IPS-15b (cell line): Measurements from ENCODE around the gene DALRD3.

Source experiments
- H3K27me3 ChIP-seq: one replicate; pipeline ENCODE4 v1.6.1; 2013; ENCODE audit warnings: low read length; ENCODE audit not compliant: control insufficient read depth, insufficient read depth
- H3K36me3 ChIP-seq: one replicate; pipeline ENCODE4 v1.6.1; 2013; ENCODE audit warnings: low read length; ENCODE audit not compliant: control insufficient read depth, insufficient read depth
- H3K4me1 ChIP-seq: one replicate; pipeline ENCODE4 v1.6.1; 2013; ENCODE audit warnings: mild to moderate bottlenecking, low read length; ENCODE audit not compliant: control insufficient read depth, insufficient read depth
- H3K4me3 ChIP-seq: one replicate; pipeline ENCODE4 v1.5.1; 2013; ENCODE audit warnings: low read depth, low read length
- H3K9ac ChIP-seq: one replicate; pipeline ENCODE4 v1.6.1; 2013; ENCODE audit warnings: low read depth, mild to moderate bottlenecking, low read length
- H3K9me3 ChIP-seq: one replicate; pipeline ENCODE4 v1.6.1; 2013; ENCODE audit warnings: mild to moderate bottlenecking, low read length; ENCODE audit not compliant: control insufficient read depth, insufficient read depth

The DALRD3 gene

DNA sequence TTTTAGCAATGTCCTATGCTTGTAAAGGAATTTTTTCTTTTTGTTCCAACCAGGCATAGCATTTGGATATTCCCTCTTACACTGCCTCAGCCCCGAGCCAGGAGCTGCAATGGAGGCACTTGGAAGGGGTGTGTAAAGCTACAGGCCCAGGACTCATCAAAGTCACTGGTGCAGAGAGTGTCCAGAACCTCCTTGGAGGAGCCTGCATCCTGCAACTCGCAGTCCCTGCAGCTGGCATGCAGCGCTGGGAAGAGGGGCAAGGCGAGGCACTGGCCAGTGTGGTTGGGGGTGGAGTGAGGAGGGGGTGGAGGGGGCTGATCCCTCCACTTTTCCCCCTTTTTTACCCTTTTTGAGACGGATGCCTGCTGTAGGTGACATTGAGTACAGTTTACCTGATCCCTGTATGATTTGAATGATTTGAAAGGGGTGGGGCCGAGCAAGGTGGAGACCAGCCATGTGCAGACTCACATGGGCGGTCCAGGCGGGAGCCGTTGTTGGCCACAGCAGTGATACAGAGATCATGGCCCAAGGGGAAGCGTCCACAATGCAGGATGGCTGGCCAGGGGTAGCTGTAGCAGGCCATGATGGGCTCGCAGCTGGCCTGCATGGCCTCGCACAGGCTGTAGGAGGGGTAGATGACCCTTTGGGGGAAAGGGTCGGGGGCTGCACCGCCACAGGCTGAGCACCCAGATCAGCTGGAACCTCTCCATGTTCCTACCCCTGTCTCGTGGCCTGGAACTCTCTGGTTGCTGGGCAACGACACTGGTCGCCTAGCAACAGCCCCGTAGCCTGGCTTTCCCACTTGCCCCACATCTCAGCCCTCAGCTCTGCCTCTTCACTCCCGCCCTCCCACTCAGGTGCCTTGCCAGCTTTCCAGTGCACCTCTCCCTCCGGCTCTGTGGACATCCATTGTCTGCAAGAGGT, 20.4 kb downstream of the DALRD3 start:
- no peaks in the 10 kb centered on the region for H3K36me3 ChIP-seq
- H3K27me3 ChIP-seq, result no peaks in the 10 kb centered on the region
- H3K4me3 ChIP-seq, result no peak overlapping the region
- H3K4me1 ChIP-seq, result peaks cover 11% of the 10 kb centered on the region
- no peak overlapping the region for H3K9ac ChIP-seq
- no peaks in the 10 kb centered on the region for H3K9me3 ChIP-seq

DNA sequence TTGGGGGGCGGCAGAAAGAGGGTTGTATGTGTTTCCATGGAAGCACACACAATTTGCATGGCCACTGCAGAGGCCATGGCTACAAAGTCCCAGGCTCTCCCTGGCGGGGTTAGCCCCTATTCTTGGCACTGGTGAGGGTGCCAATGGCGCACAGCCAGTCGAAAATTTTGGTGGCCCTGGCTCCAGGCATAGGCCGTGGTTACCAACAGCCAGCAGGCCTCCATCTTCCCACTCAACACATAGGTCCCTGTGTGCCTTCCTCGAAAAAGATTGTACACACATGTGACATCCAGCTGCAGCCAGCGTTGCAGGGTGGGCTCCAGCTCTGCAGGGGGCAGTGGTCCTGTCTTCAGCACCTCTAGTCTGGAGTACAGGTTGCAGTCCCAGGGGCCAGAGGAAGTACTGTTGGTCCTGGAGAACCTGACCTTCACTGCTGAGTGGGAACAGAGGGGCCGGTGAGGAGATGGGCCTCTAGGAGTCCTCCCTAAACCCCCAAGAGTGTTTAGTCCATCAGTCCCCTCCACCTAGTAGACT, 21.2 kb downstream of the DALRD3 start:
- Histone ChIP-seq H3K36me3 (no peaks in the 10 kb centered on the region), H3K4me1 (peaks cover 11% of the 10 kb centered on the region), H3K9me3 (no peaks in the 10 kb centered on the region)

DNA sequence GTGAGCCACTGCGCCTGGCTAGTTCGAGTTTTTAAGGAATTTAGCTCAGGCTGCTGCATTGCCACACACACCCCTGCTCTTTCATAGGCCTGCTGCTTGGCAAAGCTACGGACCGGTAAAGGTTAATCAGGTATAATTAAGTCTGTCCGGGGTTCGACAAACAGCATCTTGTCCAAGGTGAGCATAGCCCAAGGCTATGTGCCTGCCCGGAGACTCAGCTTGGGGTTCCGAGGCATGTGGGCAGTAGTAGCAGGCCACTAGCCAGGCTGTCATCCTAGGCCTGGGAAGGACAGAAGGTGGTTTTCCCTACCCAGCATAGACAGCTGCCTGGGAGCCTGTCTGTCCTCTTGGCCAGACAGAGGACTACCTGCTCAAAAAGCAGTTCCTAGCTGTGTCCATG, 21.7 kb downstream of the DALRD3 start:
- H3K27me3 ChIP-seq, result no peaks in the 10 kb centered on the region
- H3K9me3 ChIP-seq, result no peaks in the 10 kb centered on the region
- H3K36me3 ChIP-seq, result no peaks in the 10 kb centered on the region
- no peak overlapping the region for H3K9ac ChIP-seq
- no peak overlapping the region for H3K4me3 ChIP-seq
- H3K4me1 ChIP-seq, result peaks cover 11% of the 10 kb centered on the region

More for the DNA sequence above, 21.2 kb downstream of the DALRD3 start:
- no peaks in the 10 kb centered on the region for H3K27me3 ChIP-seq
- no peak overlapping the region for H3K9ac ChIP-seq
- H3K4me3 ChIP-seq, result no peak overlapping the region

DNA sequence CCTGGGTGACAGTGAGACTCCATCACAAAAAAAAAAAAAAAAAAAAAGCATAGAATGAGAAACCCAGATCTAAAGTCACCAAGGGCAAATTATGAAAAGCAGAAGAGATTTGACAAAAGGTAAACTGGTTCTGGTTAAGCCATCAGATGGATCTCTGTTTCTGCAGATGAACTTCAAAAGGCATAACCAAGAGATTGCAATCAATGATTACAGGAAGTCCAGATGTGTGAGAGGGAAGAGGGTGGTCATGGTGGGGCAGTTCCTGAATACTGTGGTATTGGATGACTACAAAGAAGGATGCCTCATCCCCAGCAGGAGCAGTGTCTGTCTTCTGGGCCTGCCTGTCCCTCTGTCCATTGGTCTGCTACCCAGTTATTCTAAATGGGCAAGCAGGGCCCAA, 24.5 kb downstream of the DALRD3 start:
- no peaks in the 10 kb centered on the region for H3K27me3 ChIP-seq
- H3K36me3 ChIP-seq, result no peaks in the 10 kb centered on the region

DNA sequence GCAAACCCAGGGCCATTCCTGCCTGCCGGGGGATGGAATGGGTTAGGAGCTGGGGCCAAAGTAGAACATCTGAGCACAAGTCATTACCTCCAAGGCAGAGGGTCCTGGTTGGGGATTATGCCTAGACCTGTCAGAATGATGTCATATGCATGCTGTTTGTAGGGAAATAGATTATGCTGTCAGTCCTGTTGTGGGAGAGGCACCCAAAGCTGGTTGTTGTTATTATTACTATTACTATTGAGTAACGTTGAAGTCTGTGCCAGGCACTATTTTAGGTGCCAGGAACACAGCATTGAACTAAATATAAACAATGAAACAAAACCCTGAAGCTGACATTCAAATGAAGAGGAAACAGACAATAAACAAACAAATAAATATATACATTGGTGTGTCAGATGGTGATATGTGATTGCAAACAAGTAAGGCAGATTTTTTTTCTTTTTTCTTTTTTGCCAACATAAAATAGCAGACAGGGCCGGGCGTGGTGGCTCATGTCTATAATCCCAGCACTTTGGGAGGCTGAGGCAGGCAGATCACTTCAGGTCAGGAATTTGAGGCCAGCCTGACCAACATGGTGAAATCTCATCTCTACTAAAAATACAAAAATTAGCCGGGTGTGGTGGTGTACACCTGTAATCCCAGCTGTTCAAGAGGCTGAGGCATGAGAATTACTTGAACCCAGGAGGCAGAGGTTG, 26.4 kb downstream of the DALRD3 start:
- no peaks in the 10 kb centered on the region for H3K36me3 ChIP-seq
- peaks cover 10% of the 10 kb centered on the region for H3K4me1 ChIP-seq
- no peak overlapping the region for H3K9ac ChIP-seq
- H3K27me3 ChIP-seq, result no peaks in the 10 kb centered on the region
- H3K9me3 ChIP-seq, result no peaks in the 10 kb centered on the region
- H3K4me3 ChIP-seq, result no peak overlapping the region

More for the DNA sequence above, 24.5 kb downstream of the DALRD3 start:
- H3K9me3 ChIP-seq, result no peaks in the 10 kb centered on the region
- no peak overlapping the region for H3K4me3 ChIP-seq
- peaks cover 10% of the 10 kb centered on the region for H3K4me1 ChIP-seq
- H3K9ac ChIP-seq, result no peak overlapping the region

DNA sequence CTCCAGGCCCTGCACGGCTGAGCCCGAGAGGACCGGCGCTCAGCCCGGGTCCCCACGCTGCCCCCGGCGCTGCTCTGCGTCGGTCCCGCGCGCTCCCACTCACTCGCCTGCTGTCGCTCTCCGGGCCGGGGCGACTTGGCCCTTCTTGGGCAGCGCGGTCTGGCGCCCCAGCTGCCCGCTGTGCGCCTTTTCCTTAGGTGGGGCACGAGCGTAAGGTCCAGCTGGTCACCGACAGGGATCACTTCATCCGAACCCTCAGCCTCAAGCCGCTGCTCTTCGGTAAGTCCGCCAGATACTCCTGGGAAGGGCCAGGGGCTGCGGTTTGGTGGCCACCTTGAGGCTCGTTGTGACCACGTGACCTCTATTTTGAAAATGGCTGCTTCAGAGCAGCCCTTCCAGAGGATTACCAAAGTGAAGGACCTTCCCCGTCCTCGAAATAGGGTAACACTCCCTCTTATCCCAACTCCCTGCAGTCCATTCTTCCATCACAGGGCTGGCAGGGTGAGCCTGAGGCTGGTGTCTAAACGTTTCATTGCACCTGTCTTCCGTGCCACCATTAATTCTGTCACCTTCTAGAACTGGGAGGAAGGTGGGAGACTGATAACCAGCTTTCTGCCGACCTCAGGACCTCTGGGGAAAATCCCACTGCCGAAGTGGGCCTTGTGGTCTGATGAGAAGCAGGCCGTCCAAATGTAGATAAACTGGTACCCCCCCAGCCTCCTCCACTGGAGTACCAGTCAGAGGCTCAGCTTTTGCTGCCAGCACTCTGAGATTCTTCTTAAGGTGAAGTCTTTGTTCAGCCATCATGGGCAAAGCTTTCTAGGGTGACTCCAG, 27.5 kb downstream of the DALRD3 start:
- H3K36me3 ChIP-seq, result peaks cover 2% of the 10 kb centered on the region
- peaks cover 10% of the 10 kb centered on the region for H3K4me1 ChIP-seq
- no peaks in the 10 kb centered on the region for H3K9me3 ChIP-seq
- peak overlapping the region; percentile 95 for H3K4me3 ChIP-seq
- no peaks in the 10 kb centered on the region for H3K27me3 ChIP-seq
- peak overlapping the region; percentile 66 for H3K9ac ChIP-seq

DNA sequence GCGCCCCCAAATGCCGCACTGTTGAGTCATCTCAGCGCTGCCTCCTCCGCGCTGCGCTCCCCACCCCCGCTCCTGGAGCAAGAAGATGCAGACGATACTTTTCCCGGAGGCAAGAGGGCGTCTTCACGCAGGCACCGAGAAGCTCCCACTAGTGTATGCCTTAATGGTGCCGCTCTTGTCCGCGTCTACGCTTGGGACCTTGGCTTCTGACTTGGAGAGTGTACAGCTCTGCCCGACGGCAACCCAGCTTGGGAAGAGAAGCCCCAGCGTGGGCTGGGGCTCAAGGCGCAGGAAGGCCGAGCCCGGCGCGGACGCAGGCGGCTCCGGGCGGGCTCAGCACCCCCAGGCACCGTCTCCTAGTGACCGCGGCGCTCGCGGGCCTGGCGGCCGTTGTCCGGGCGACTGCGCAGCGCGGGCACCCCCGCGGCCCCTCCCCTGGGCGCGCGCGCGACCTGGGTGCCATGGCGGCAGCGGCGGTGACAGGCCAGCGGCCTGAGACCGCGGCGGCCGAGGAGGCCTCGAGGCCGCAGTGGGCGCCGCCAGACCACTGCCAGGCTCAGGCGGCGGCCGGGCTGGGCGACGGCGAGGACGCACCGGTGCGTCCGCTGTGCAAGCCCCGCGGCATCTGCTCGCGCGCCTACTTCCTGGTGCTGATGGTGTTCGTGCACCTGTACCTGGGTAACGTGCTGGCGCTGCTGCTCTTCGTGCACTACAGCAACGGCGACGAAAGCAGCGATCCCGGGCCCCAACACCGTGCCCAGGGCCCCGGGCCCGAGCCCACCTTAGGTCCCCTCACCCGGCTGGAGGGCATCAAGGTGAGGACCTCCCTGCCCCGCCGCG, 28.4 kb downstream of the DALRD3 start, which contains the start of gene P4HTM:
TSS of gene P4HTM (plus strand) at position 446 of the 840 bp plus-strand sequence. CDS start at position 462, 16 bp downstream.
- Histone ChIP-seq H3K9ac (peak within 1 kb of the TSS; percentile 97), H3K4me1 (peaks cover 10% of the 10 kb centered on the region), H3K36me3 (peaks cover 4% of the 10 kb centered on the region), H3K4me3 (peak within 1 kb of the TSS; percentile 95), H3K9me3 (no peaks in the 10 kb centered on the region), H3K27me3 (no peaks in the 10 kb centered on the region)

DNA sequence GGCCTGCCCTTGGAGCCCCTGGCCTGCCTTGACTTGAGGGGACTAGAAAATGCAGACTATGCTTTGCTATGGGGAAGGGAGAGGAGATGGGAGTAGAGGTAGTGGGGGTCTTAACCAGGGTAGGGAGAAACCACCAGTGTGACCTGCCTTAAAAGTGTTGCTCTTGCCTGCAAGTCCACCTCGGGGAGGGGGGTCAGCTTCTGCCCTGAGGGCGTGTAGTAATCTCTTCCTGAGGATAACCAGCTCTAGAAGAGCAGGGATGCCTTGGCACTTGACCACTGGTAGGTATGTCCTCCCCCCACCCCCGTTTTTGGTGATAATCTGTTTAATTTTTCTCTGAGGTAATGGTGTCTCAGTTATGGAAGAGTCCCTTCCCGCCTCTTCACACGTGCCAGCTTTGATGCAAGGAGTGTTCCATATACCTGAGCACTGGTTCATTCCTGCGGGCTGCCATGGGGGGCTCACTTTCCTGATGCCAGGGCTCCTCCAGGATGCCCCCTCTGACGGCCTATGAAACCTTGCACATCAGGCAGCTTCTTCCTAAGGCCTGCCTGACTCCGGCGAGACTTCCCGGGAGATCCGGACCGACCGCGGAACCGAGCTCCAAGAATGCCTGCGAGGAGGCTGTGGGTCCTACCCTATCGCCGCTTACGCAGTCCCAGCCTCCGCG, 29.1 kb downstream of the DALRD3 start:
- H3K9me3 ChIP-seq, result no peaks in the 10 kb centered on the region
- peaks cover 10% of the 10 kb centered on the region for H3K4me1 ChIP-seq
- peak overlapping the region; percentile 95 for H3K4me3 ChIP-seq
- no peaks in the 10 kb centered on the region for H3K27me3 ChIP-seq
- peak overlapping the region; percentile 97 for H3K9ac ChIP-seq
- peaks cover 4% of the 10 kb centered on the region for H3K36me3 ChIP-seq

DNA sequence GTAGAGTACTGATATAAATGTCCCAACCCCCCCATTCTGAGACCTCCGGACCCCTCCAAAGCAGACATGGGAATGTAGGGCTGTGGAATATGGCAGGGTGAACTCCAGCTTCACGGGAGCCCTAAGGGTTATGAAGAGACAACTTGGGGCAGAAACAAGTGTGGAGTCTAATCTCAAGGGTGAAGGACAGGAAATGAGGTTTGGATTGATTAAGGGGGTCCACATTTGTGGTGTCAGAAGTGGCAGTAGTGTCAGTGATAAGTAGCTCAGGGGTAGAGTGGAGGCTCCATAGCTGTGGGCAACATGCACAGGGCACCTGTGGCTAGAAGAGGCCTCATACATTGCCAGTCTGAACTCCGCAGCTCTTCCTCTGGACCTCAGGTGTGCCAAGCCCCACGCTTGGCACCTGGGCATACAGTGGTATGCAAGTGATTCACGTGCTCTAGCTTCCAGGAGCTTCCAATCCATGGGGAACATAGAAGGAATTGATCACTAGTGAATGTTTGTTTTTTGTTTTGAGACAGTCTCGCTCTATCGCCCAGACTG, 32.5 kb downstream of the DALRD3 start:
- Histone ChIP-seq H3K4me1 (peaks cover 4% of the 10 kb centered on the region), H3K27me3 (no peaks in the 10 kb centered on the region), H3K36me3 (peaks cover 18% of the 10 kb centered on the region), H3K9me3 (no peaks in the 10 kb centered on the region), H3K4me3 (no peak overlapping the region), H3K9ac (no peak overlapping the region)

DNA sequence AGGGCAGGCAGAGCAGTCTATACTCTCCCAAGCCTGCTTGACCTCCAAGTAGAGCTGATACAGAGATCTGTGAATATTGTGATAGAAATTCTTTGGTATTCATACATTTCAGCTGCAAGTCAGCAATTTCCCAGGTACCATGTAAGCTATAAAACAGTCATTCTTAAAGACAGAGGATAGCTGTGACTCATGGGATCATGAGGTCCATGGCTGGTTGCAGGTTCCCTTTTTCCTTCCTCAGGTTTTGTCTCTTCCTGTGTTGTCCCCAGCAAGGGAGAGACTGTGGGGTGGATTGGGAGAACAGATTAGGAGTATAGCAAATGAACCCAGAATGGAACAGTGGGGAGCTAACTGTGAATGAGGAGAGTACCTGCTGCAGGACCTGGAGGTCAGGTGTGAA, 33.7 kb downstream of the DALRD3 start:
- Histone ChIP-seq H3K27me3 (no peaks in the 10 kb centered on the region), H3K36me3 (peaks cover 27% of the 10 kb centered on the region), H3K9me3 (no peaks in the 10 kb centered on the region), H3K4me3 (no peak overlapping the region), H3K9ac (no peak overlapping the region), H3K4me1 (peaks cover 3% of the 10 kb centered on the region)
